HG02642 (cell line): ENCODE data around the gene POLN.

Source experiments
- ATAC-seq: cut with Tn5 transposase; IDR thresholded peaks from one replicate; pipeline ENCODE4 v1.9.1; 2021; ENCODE audit warnings: mild to moderate bottlenecking; ENCODE audit not compliant: unreplicated experiment, poor library complexity

The POLN gene

GRCh38 chr4:2064276-2064991, 177.5 kb downstream of the POLN start:
- no peak for ATAC-seq

GRCh38 chr4:2063557-2064275, 178.2 kb downstream of the POLN start:
- no peak for ATAC-seq

GRCh38 chr4:2062808-2063524, 179.0 kb downstream of the POLN start:
- no peak for ATAC-seq

- ATAC-seq: no peak
Observed at GRCh38 chr4:2062168-2062807, 179.6 kb downstream of the POLN start.

GRCh38 chr4:2061186-2062131, 180.5 kb downstream of the POLN start:
- ATAC-seq: no peak

GRCh38 chr4:2060611-2061185, 181.2 kb downstream of the POLN start:
- no peak for ATAC-seq

- no peak for ATAC-seq
Observed at GRCh38 chr4:2059726-2060602, 182.0 kb downstream of the POLN start.

- ATAC-seq: no peak
Observed at GRCh38 chr4:2059046-2059725, 182.7 kb downstream of the POLN start, which contains the start of gene NAT8L. TSS of gene NAT8L (plus strand) at chr4:2059327. CDS start at chr4:2059512, 185 bp downstream.

- ATAC-seq: no peak
Observed at GRCh38 chr4:2058264-2059045, 183.5 kb downstream of the POLN start.

GRCh38 chr4:2057382-2058065, 184.4 kb downstream of the POLN start:
- no peak for ATAC-seq

GRCh38 chr4:2054217-2054616, 187.7 kb downstream of the POLN start:
- no peak for ATAC-seq

- ATAC-seq: no peak
Observed at GRCh38 chr4:2051086-2051485, 190.8 kb downstream of the POLN start.

- ATAC-seq: no peak
Observed at GRCh38 chr4:2049811-2050210, 192.1 kb downstream of the POLN start.

- ATAC-seq: no peak
Observed at GRCh38 chr4:2049381-2049780, 192.5 kb downstream of the POLN start.

GRCh38 chr4:2048831-2049230, 193.1 kb downstream of the POLN start:
- no peak for ATAC-seq

GRCh38 chr4:2047781-2048581, 193.9 kb downstream of the POLN start:
- ATAC-seq: no peak
